A673 (cell line): ENCODE measurements around the gene TFDP3. TPM values are rescaled to one million over a fixed set of nuclear protein-coding genes. Genes with fewer than 3 reads are reported as not detected.

Experiments used
- BruUV-seq: library from RNA; stranded (reverse); fragments of 400-500 nt; replicated peaks from 2 replicates; lab custom pipeline; 2021; lab: Mats Ljungman, UMichigan
- CTCF ChIA-PET: fragments of 300-600 bp; sonication (Branson Sonifier 250); formaldehyde crosslinking; loops from one replicate; lab custom pipeline; 2022; ENCODE audit warnings: antibody characterized with exemption; lab: Charles Lee
- POLR2A ChIA-PET: fragments of 300-600 bp; sonication (Branson Sonifier 250); formaldehyde crosslinking; loops from one replicate; lab custom pipeline; 2022; ENCODE audit warnings: antibody characterized with exemption; ENCODE audit not compliant: low non-redundant PET; lab: Charles Lee
- DNase-seq: peaks from one replicate; pipeline ENCODE4 v3.0.0-alpha.2; 2015; ENCODE audit warnings: low spot score
- H3K27ac ChIP-seq: fragments of 200-600 bp; sonication (generic); 2 replicates; pipeline ENCODE4 v1.5.1; 2016; ENCODE audit warnings: mixed run types, low read depth, mild to moderate bottlenecking, mixed read lengths, antibody characterized with exemption, low read length; ENCODE audit not compliant: poor library complexity, severe bottlenecking
- H3K27me3 ChIP-seq: fragments of 200-600 bp; sonication (generic); replicated peaks from 2 replicates; pipeline ENCODE4 v1.6.1; 2017; ENCODE audit warnings: mixed run types, low read depth, mild to moderate bottlenecking, mixed read lengths, antibody characterized with exemption, low read length; ENCODE audit not compliant: insufficient read depth, poor library complexity
- H3K36me3 ChIP-seq: fragments of 200-600 bp; sonication (generic); 2 replicates; pipeline ENCODE4 v1.6.1; 2016; ENCODE audit warnings: mixed run types, mild to moderate bottlenecking, mixed read lengths, antibody characterized with exemption, low read length; ENCODE audit not compliant: insufficient read depth, poor library complexity, severe bottlenecking
- H3K4me1 ChIP-seq: fragments of 200-600 bp; sonication (generic); 2 replicates; pipeline ENCODE4 v1.6.1; 2017; ENCODE audit warnings: mixed run types, mild to moderate bottlenecking, mixed read lengths, antibody characterized with exemption, low read length; ENCODE audit not compliant: insufficient read depth, poor library complexity, severe bottlenecking
- H3K4me3 ChIP-seq: fragments of 200-600 bp; sonication (generic); 2 replicates; pipeline ENCODE4 v1.5.1; 2016; ENCODE audit warnings: low read depth, mixed run types, mild to moderate bottlenecking, mixed read lengths, low read length; ENCODE audit not compliant: poor library complexity, severe bottlenecking
- H3K9me3 ChIP-seq: fragments of 200-600 bp; sonication (generic); 2 replicates; pipeline ENCODE4 v1.6.1; 2016; ENCODE audit warnings: mixed run types, low read depth, mild to moderate bottlenecking, mixed read lengths, antibody characterized with exemption, low read length; ENCODE audit not compliant: poor library complexity, severe bottlenecking
- CTCF ChIP-seq: fragments of 300-800, 200-600 bp; sonication (generic); conservative IDR thresholded peaks from 2 replicates; pipeline ENCODE4 v1.5.1; 2017; ENCODE audit warnings: low read depth, mild to moderate bottlenecking, antibody characterized with exemption, low read length, moderate library complexity, mixed read lengths
- EZH2 ChIP-seq: fragments of 200-600 bp; sonication (generic); IDR thresholded peaks from 2 replicates; pipeline ENCODE4 v1.6.1; 2017; ENCODE audit warnings: borderline replicate concordance, low read depth, mild to moderate bottlenecking, mixed read lengths, antibody characterized with exemption, low read length; ENCODE audit not compliant: poor library complexity, severe bottlenecking
- intact Hi-C: fragments of 100-400 bp; cut with micrococcal nuclease; formaldehyde crosslinking; loops from one replicate; pipeline ENCODE4 v1.10.0; 2022; ENCODE audit not compliant: unreplicated experiment
- total RNA-seq: library from RNA; stranded (reverse); gene quantifications from 2 replicates; pipeline ENCODE4 v1.2.3, GENCODE V29; 2021

TFDP3 gene
- total RNA-seq, 1 experiment from 2014 or later = 0.56 TPM

DNA sequence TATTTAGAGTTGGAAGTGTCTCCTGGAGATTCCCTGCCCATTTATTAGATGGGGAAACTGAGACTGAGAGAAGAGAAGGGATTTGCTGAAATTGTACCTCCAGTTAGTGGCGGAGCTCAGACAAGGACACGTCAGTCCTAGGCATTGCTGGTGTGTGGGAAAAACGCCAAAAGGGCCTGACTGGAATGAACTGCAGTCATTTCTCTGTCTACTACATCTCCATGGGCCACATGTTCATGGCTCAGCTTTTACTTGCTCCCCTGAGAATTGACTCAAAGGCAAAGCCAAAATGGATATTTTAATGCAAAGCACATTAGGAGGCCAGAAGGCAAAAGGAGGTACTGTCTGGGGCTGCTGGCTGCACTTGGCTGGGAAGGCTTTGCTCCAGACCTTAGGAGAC lies 3.9 kb downstream of the TFDP3 start:
- ChIA-PET CTCF (interaction anchor here (0.6 kb wide), 1 partner anchor 16 kb away, joined by 3 read pairs; no protein-coding TSS in a partner anchor), POLR2A (no interaction called here)
- no peaks in the 10 kb centered on the region for H3K36me3 ChIP-seq
- H3K9me3 ChIP-seq = no peaks in the 10 kb centered on the region
- H3K4me1 ChIP-seq = peaks cover 5% of the 10 kb centered on the region
- intact Hi-C loops = loop anchor here (2.0 to 10.0 kb wide), 2 partner anchors 42 to 170 kb away; no protein-coding TSS in a partner anchor
- TF ChIP-seq EZH2 = no peak
- no peak for TF ChIP-seq CTCF
- no peak overlapping the region for H3K4me3 ChIP-seq
- BruUV-seq = no TSS peak
- DNase-seq = peak; percentile 48
- no peak overlapping the region for H3K27ac ChIP-seq
- no peaks in the 10 kb centered on the region for H3K27me3 ChIP-seq

DNA sequence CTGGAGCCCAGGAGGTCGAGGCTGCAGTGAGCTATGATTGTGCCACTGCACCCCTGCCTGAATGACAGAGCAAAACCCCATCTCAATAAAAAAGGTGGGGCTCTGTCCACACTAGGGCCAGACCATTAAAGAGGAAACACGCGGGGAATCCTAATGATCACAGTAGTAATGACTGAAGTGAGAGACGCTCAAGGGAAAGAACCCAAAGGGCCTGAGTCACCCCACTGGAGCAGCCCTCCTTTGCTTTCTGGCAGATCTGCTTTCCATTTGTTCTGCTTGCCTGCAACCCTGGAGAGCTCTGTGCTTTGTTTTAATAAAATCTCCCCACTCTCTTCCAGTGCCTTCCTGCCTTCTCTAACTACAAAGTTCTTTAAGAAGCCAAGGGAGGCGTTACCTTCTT lies 5.0 kb downstream of the TFDP3 start:
- TF ChIP-seq EZH2 = no peak
- no peak for TF ChIP-seq CTCF
- BruUV-seq = no TSS peak
- H3K4me3 ChIP-seq = no peak overlapping the region
- DNase-seq = no peak
- H3K36me3 ChIP-seq = no peaks in the 10 kb centered on the region
- intact Hi-C loops = loop anchor here (10.0 kb wide), 1 partner anchor 168 kb away; no protein-coding TSS in a partner anchor
- POLR2A ChIA-PET = no interaction called here
- no peak overlapping the region for H3K27ac ChIP-seq
- H3K9me3 ChIP-seq = no peaks in the 10 kb centered on the region
- no peaks in the 10 kb centered on the region for H3K27me3 ChIP-seq
- H3K4me1 ChIP-seq = peaks cover 5% of the 10 kb centered on the region
- CTCF ChIA-PET = interaction anchor here (0.7 to 1.1 kb wide), 2 partner anchors 40 to 208 kb away, joined by 3 read pairs; no protein-coding TSS in a partner anchor

DNA sequence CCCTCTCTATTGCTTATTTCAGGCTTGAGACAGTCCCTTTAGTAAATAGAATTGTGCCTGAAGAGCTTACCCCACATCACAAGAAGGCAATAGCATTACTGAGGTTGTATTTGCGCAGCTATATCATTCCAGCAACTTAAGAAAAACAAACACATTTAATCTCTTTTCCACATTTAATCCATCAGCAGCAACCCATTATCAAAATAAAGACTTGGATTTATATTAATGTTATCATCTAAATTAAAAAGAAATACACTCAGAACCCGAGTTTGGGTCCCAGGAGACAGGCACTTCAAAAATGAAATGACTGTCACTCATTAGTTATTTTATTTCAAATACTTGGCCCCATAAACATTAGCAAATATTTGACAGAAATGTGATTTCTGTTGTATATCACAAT lies 10.4 kb downstream of the TFDP3 start:
- Histone ChIP-seq H3K27ac (no peak overlapping the region), H3K36me3 (no peaks in the 10 kb centered on the region), H3K4me3 (no peak overlapping the region), H3K4me1 (no peaks in the 10 kb centered on the region), H3K9me3 (no peaks in the 10 kb centered on the region), H3K27me3 (no peaks in the 10 kb centered on the region)
- intact Hi-C loops = no loop called here
- CTCF ChIA-PET = no interaction called here
- DNase-seq = no peak
- TF ChIP-seq CTCF = no peak
- no peak for TF ChIP-seq EZH2
- no TSS peak for BruUV-seq
- POLR2A ChIA-PET = no interaction called here
